Neutrophil (primary cell): ENCODE measurements around the gene RPS26.

Experiments
- H3K27ac ChIP-seq: fragments of 200-600 bp; sonication (generic); 2 replicates; pipeline ENCODE4 v1.5.1; 2016; ENCODE audit warnings: mild to moderate bottlenecking, moderate library complexity
- H3K27me3 ChIP-seq: fragments of 200-600 bp; sonication (generic); 2 replicates; pipeline ENCODE4 v1.6.0; 2016; ENCODE audit warnings: mild to moderate bottlenecking
- H3K36me3 ChIP-seq: fragments of 200-600 bp; sonication (generic); 2 replicates; pipeline ENCODE4 v1.5.1; 2017
- H3K4me1 ChIP-seq, 2 experiments: fragments of 200-600 bp in 1 of 2; sonication (generic) in 1 of 2; 1 replicate in 1 of 2; 2 replicates in 1 of 2; pipeline versions ENCODE4 v1.5.1 to v1.6.1; 2013 to 2016; ENCODE audit warnings: low read depth in 1 of 2, low read length in 1 of 2, mild to moderate bottlenecking in 1 of 2, moderate library complexity in 1 of 2; ENCODE audit not compliant: control insufficient read depth in 1 of 2, insufficient read depth in 1 of 2
- H3K4me3 ChIP-seq, 2 experiments: fragments of 200-600 bp in 1 of 2; sonication (generic) in 1 of 2; 1 replicate in 1 of 2; 2 replicates in 1 of 2; pipeline ENCODE4 v1.5.1; 2013 to 2016; ENCODE audit warnings: low read depth in 1 of 2, low read length in 1 of 2, mild to moderate bottlenecking in 1 of 2, moderate library complexity in 1 of 2
- H3K9me3 ChIP-seq: fragments of 200-600 bp; sonication (generic); 2 replicates; pipeline ENCODE4 v1.5.1; 2016
- TF ChIP-seq, protein P1 (sequence below): fragments of 200-600 bp; sonication (generic); IDR thresholded peaks from 2 replicates; pipeline ENCODE4 v1.5.1; 2016; ENCODE audit warnings: antibody characterized with exemption

The RPS26 gene

DNA sequence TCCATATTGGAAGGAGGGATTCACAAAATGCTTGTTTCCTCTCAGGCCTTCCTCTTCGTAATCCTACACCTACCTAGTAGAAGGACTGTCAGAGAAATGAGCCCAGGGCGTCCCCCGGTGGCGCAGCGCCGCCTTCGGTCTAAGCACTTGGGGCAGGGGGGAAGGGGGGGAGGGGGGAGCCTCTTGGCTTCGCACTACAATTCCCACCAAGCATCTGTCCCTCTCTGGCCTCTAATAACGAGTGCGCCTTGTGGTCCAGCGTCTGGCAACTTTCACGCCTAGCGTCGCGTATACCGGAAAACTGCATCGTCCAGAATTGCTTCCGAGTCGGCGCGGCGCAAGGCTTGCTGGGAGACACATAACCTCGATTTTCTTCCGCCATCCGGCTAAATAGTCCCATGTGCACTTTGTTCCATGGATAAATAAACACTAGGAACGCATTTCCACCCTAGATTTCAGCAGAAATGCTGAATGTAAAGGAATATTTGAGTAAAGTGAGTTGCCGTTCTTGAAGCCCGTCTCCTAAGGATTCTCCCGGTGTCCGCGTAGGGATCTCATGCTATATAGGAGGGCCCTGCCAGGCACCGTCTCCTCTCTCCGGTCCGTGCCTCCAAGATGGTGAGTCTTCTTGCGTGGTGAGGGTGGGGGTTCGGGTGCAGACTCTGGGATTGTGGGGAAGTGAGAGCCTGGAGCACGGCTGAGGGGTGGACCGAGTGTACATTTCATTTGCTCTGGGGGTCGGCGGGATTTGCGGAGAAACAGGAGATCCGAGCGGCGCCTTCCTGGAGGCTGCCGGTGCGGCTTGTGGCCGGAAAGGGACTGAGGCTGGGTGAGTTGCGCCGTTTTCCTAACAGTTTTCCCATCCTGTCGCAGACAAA, at the start of gene RPS26:
TSS of gene RPS26 (plus strand) at position 367 of the 878 bp plus-strand sequence. CDS start at position 616, 249 bp downstream.
- H3K4me1 ChIP-seq = peaks cover 27% of the 10 kb centered on the region in 2 experiments
- TF ChIP-seq, protein P1, sequence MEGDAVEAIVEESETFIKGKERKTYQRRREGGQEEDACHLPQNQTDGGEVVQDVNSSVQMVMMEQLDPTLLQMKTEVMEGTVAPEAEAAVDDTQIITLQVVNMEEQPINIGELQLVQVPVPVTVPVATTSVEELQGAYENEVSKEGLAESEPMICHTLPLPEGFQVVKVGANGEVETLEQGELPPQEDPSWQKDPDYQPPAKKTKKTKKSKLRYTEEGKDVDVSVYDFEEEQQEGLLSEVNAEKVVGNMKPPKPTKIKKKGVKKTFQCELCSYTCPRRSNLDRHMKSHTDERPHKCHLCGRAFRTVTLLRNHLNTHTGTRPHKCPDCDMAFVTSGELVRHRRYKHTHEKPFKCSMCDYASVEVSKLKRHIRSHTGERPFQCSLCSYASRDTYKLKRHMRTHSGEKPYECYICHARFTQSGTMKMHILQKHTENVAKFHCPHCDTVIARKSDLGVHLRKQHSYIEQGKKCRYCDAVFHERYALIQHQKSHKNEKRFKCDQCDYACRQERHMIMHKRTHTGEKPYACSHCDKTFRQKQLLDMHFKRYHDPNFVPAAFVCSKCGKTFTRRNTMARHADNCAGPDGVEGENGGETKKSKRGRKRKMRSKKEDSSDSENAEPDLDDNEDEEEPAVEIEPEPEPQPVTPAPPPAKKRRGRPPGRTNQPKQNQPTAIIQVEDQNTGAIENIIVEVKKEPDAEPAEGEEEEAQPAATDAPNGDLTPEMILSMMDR = peak; percentile 23

DNA sequence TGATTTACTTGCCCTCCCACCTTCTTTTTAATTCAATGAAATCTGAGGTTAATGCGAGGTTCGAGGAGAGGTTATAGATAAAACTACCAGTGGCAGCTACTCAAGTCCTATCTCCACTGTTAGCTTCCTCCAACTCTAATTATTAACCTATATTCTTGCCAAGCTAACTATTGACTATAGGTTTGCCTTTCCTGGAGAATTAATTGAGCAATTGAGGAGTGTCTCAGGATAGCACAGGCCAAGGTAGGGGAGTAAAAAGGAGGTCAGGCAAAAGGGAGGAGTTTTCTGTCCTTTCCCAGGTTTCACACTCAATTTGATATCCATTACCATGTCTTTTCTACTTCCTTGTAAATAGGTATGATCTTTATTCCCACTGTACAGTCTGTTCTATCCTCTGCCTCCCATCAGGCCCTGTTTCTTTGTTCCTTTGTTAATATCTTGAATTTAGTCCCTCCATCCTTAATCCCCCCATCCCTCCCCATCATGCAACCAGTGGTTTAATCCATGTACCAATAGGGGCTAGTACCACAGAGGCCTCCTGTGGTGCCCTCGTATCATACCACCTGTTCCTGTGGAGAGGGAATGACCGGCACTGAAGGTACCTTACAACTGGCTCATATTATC, 48.4 kb upstream of the RPS26 start:
- no peak overlapping the region for H3K4me3 ChIP-seq
- H3K9me3 ChIP-seq = no peaks in the 10 kb centered on the region
- peaks cover 71% of the 10 kb centered on the region for H3K36me3 ChIP-seq
- H3K27me3 ChIP-seq = no peaks in the 10 kb centered on the region
- H3K4me1 ChIP-seq = peaks cover 23 to 31% of the 10 kb centered on the region in 2 experiments
- TF ChIP-seq, protein P1 = no peak
- peak overlapping the region; percentile 39 for H3K27ac ChIP-seq

More for the DNA sequence above, at the start of gene RPS26:
- Histone ChIP-seq H3K4me3 (peak within 1 kb of the TSS; percentile 94 to 95), H3K9me3 (no peaks in the 10 kb centered on the region), H3K27ac (peak within 1 kb of the TSS; percentile 95), H3K36me3 (peaks cover 19% of the 10 kb centered on the region), H3K27me3 (no peaks in the 10 kb centered on the region)

DNA sequence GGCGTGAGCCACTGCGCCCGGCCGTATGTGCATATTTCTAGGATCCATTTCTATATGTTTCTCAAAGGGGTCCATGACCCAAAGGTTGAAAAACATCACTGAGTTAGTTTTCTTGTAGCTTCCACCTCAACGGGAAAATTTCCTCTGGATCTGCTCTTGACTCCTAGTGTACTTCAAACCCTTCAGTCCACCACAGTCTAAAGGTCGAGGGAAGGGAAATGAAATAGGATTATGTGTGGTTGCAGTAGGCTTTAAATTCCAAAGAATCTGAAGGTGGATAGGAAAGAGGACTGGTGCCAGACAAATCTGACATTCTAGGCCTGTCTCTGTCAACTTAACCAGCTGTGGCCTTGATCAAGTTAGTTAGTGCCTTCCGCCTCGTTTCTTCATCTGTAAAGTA, 46.4 kb upstream of the RPS26 start:
- Histone ChIP-seq H3K9me3 (no peaks in the 10 kb centered on the region), H3K27ac (peak overlapping the region; percentile 43), H3K27me3 (no peaks in the 10 kb centered on the region), H3K4me3 (no peak overlapping the region), H3K36me3 (peaks cover 59% of the 10 kb centered on the region), H3K4me1 (peaks cover 24 to 31% of the 10 kb centered on the region in 2 experiments)
- TF ChIP-seq, protein P1 = no peak

DNA sequence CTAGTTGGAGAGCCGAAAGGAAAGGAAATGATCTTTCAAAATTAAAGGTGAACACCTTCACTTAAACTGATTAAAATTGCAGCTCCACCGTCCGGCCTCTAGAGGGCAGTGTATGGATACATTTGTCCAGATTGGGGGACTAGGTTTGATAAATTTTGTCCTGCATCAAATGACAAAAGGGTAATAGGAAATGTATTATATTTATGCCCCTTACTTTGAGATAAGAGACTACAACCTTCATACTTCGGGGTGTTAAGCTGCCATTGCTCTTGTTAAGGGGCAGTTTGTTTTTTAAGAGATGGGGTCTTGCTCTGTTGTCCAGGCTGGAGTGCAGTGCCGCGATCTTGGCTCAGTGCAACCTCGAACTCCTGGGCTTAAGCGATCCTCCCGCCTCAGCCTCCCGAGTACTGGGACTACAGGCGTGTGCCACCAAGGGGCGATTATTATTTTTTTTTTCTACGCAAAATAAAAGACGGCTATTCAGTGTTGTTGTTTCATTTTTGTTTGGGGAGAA, 45.5 kb upstream of the RPS26 start:
- H3K9me3 ChIP-seq = no peaks in the 10 kb centered on the region
- peak overlapping the region; percentile 81 for H3K27ac ChIP-seq
- H3K4me1 ChIP-seq = peaks cover 23 to 24% of the 10 kb centered on the region in 2 experiments
- no peaks in the 10 kb centered on the region for H3K27me3 ChIP-seq
- TF ChIP-seq, protein P1 = peak; percentile 91
- H3K36me3 ChIP-seq = peaks cover 52% of the 10 kb centered on the region
- H3K4me3 ChIP-seq = peak overlapping the region; percentile 75 to 93

DNA sequence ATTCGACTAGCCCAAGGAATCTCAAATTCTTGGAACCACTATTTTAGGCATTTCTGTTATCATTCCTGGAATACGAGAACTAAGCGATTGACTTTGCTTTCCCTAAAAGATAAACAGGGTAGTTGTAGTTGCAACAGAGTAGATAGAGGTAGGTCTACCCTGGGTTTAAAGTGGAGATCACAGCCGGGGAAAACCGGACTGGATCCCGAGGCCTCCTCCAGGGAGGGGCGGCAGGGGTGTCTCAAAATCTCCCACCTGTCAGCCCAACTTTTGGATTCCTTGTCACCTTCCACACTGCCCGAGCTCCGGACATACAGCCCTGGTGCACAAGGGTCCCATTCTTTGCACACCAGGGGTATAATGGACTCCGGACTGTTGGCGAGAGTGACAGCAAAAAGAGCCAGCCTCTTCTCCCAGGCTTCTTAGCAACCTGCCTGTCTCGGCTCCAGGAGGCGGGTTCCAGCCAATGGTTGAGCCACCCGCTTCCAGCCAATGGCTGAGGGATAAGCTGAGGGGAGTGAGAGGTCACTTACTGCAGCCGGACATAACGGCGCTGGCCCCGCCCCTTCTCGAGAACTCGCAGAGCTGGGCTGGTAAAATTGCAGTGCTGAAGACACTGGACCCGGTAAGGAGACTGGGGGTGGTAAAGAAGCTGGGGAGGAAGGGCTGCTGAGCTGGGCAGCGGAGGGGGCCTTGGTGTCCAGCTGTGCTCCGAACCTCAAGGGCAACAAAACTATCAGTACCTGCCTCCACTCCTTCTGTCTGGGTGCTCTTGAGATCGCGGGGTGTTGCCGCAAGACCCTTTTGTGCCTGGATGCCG, 44.8 kb upstream of the RPS26 start, which contains the start of gene SUOX:
TSS of gene SUOX (plus strand) at position 562 of the 820 bp plus-strand sequence. CDS start 4,946 bp downstream, outside the sequence.
- Histone ChIP-seq H3K4me1 (peaks cover 23 to 24% of the 10 kb centered on the region in 2 experiments), H3K27me3 (no peaks in the 10 kb centered on the region), H3K4me3 (peak within 1 kb of the TSS; percentile 75 to 93), H3K27ac (peak within 1 kb of the TSS; percentile 81), H3K36me3 (peaks cover 45% of the 10 kb centered on the region), H3K9me3 (no peaks in the 10 kb centered on the region)
- TF ChIP-seq, protein P1 = no peak
